Inferior parietal cortex (tissue), 1 donor: Measurements from ENCODE around the gene FATE1.

Experiments used
- DNase-seq: peaks from one replicate; pipeline ENCODE4 v3.0.0-alpha.2; 2016; ENCODE audit errors: extremely low spot score

FATE1 gene

DNA sequence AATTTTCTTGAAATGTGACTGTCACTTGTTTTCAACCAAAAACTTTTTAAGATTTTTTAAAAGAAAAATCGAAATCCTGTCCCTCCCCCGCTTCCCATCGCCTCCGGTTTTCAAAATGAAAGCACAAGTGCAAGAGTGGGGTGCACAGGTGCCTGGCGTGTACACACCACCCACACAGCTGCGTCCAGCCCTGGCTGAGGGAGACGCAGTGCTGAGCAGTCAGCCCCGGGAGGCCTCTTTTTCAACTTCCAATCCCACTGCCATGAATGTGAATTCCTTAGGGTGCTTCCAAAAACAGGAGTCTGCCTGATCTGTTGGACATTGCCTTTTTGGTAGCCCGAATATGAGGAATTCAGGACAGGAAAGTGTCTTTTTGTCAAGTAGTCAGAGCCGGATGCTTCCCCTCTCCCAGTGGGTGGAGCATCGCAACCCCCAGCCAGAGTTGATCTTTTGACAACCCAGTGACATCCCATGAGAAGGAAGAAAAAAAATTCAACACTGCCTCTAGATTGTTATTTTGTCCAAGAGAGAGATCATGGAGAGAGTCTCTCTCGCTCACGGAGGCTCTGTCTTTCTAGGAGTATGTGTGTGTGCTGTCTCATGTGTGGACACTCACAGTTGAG lies 11.7 kb upstream of the FATE1 start:
- no peak for DNase-seq

DNA sequence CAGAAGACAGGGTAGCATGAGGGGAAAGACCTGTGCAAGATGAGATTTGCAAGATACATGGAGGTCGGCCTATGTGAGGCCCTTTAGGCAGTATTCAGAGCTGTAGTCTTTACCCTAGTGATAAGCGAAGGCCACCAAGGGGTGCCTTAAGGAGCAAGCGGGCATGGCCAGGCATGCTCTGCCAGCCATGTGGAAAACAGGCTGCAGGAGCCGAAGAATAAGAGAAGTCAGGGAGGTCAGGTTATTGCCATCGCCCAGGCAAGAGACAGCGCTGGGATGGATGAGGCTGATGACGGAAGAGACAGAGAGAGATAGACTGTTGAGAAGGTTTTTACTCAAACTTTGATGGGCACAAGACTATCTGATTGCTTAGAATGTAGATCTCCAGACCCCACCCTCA lies 7.0 kb upstream of the FATE1 start:
- no peak for DNase-seq

DNA sequence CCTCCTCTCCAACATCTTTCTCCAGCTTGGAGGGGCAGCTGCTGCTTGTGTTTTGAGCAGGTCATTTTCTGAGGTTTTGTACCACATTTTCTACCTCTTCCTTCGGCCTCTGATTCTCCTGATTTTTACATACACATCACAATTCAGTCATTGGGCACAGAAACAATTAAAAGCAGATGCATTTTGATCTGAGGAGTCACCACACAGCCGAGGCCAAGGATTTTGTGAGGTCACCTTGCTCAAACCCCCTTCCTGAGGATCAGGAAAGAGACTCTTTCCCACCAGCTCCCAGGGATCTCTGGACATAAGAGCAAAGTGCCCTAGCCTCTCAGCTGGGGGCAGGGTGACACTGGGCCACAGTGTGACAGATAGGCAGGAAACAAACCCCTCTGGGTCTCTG lies 5.4 kb upstream of the FATE1 start:
- no peak for DNase-seq

DNA sequence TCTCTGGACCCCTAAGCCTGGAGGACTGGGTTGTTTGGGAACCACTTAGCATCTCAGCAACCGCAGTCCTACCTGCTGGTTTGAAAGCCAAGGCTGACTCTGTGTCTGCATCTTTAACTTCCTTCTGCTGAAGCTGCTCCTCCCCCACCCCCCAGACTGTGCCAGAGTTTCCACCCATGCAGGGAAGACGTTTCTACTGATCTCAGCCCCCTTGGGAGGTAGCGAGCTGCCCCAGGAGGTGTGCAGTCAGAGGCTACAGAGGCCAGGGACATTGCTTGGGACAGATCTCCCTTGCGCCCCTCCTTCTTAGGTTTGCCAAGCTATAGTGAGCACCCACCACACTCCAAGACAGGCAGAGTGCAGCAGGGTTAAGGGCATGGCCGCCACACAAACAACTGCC lies 4.7 kb upstream of the FATE1 start:
- no peak for DNase-seq

DNA sequence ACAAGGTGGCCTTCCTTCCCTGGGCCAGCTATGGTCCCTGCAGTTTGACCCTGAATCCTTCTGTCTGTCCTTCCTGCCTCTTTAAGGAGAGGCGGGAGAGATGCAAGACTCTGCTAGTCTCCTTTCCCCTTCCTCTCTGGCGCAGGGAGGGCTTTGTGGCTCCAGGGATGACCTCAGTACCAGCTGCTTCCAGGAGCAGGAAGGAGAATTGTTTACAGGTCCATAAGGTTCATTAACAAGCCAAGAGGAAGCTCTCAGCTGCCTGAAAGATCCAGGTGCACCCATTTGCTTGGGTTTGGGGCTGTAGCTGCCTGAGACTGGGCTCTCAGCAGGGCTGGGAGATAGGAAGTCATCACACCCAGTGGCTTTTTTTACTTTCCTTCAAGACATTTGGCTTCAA lies 4.0 kb upstream of the FATE1 start:
- DNase-seq: no peak

DNA sequence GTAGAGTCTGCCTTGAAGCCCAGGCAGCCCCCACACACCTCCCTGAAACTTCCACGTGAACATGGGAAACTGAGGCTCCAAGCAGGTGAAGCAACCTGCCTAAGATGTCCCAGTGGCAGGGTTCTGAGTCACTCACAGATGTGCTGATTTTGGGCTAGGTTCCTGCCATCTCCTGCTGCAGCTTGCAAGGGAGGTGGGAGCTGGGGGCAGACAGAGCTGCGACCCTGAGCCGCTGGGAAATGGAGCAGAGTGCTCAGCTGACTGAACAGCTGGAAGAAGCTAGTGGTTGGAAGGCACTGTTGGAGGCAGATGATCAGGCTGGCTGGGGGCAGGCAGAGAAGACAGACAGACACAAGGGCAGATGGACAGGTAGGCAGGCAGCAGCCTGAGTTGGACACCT lies 3.6 kb upstream of the FATE1 start:
- DNase-seq: no peak

DNA sequence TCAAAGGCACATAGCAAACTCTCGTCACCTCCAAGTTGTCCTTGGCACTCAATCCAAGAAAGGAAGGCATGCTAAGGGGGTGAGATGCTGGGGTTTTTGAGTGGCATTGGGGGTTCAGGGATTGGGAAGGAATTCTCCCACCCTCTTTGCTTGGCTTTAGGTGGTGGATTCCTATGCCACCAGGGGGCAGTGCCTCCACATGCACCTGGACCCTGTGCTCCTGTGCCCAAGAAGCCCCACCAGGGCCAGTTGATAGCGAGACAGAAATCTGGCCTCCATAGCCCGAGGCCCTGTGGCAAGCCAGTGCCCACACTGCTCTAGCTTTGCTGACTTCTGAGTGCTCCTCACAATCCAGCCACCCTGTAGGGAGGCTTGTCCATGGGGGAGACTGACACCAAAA lies 2.0 kb upstream of the FATE1 start:
- no peak for DNase-seq

DNA sequence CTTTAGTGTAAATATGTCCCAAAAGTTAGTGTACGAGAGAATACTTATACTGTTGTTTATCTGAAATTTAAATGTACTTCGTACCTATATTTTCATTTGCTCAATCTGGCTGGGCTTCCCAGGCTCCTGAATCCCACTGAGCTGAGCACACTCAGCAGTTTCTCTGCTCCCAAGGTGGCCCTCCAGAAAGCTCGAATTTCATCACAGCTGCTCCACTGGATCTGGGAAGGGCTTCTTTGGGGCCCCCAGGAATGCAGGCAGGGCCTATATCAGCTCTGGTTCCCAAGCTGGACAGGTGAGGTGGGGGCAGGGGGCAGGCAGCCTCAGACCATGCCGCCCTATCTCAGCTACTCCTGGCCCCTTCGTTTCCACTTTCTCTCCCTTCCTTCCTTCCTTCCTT lies 1.5 kb upstream of the FATE1 start:
- DNase-seq: no peak

DNA sequence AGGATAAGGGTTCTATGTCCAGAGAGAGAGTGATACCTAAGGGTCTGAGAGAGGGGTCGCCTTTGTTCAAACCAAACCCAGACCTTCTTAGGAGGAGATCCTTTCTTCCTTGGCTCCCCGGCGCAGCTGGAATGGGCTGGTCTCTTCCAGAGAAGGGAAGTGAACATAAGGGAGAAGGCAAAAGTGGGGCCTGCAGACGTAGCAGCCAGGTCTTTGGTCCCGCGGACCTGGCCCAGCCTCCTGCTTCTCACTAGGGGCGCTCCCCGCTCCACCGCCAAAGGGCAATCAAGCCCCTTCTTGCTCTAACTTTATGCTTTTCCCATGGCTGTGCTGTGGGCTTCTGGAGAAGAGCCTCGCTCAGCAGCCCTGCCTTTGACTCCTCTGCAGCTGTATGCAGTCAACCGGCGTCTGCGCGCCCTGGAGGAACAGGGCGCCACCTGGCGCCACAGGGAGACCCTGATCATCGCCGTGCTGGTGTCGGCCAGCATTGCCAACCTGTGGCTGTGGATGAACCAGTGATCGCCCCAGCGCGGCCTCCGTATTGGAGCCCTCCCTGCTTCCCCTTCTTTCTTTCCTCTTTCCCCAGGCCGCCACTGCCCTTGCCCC lies 6.5 kb downstream of the FATE1 start:
- DNase-seq: no peak

DNA sequence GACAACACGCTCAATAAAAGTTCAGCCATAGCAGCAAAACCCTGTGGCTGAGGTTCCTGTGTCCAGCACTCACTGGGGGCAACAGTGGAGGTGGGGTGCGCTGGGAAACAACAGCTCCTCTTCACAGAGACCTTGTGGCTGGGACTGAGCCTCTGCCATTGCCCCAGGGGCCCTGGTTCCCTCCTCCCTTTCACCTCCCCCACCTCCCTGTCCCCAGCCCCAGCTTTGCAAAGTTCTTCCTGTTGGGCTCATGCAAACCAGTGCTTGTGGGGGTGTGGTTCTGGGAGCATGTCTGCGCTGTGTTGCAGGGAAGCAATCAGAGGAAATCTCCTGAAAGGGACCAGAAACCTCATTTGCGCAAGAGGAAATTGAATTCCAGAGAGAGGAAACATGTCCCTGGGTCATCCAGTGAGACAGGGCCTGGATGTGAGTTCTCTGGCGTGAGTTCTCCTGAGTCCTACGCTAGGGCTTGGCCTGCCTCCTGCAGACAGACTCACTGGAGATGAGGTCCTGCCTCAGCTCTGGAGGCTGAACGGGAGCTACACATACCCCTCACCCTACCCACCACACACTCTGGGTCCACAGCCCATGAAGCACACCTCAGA lies 7.4 kb downstream of the FATE1 start:
- no peak for DNase-seq

DNA sequence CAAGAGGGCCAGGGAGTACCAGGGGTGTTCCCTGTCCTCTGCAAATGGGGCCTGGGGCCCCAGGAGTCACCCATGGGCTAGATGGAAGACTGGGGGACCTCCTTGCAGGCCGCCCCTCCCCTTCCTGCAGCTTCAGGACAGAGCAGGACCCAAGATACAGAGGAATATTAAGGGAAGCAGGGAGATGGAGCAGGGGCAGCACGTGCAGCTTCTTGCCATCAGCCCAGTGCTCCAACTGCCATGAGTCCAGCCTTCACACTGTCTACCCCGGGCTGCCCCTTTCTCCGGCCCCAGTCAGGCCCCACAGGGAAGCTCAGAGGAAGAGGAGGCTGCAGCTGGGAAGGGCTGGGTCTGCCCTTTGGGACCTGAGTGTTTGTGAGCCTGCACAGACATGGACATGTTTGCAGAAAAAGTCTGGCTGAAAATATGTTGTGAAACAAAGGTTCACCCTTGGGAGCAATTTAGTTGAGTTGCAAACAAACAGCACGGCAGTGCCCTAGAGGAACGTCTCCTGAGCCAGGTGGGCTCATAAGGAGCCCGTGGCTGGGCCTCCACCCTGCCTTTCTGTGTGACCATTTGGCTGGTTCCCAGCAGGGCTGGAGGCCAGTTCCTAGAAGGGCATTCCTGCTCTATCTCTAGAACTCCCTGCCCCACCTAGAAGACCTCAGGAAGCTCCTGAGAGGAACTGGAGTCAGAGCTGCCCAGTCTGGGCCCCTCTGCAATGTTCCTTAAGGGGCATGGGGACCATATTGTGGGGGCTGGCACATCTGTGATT lies 8.9 kb downstream of the FATE1 start:
- DNase-seq: no peak

DNA sequence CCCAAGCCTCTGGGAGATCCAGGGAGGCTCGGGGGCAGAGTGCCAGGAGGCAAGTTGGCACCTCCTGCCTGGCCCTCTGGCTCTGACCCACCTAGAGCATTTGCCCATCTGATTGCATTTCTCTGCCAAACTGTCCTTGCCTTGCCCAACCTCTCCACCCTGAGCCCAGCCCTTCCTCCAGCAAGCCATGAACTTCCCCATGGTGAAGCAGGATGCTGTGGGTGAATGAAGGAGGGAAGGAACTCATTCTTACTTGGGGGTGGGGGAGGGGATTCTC lies 9.4 kb downstream of the FATE1 start:
- DNase-seq: no peak

DNA sequence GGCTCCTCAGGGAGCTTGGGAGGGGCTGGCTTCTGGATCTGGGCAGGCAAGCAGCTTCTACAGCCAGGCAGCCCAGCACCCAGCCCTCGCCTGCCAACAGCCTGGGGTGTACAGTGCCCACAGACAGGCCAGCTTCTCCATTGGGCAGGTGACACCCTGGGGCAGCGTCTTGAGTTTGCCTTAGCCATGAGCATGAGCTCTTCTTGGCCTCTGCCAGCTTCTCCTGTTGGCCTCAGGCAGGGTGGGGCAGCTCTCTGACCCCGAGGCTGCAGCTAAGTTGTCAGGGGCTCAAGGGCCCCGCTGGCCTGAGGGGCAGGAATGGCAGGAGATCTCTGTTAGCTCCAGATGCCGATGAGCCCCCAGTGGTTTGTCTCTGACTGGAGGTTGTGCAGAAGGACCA lies 10.9 kb downstream of the FATE1 start:
- DNase-seq: no peak

DNA sequence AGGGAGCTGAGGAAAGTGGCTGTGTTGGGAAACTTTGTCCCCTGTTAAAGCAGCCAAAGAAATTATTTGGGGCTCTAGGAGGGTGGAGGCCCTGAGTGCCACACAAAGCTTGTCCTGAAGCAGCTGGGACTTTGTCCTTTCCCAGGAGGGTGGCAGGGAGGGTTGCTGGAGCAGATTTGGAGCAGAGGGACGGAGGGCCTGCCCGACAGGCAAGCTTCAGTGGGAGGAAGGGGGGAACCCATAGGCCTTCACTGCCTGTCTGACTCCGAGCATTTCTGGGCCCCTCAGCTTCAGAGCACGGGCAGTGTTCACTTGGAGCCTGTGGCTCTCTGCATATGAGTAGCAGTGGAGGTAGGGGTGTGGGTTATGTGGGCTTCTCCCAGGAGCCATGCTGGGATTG lies 11.5 kb downstream of the FATE1 start:
- no peak for DNase-seq

DNA sequence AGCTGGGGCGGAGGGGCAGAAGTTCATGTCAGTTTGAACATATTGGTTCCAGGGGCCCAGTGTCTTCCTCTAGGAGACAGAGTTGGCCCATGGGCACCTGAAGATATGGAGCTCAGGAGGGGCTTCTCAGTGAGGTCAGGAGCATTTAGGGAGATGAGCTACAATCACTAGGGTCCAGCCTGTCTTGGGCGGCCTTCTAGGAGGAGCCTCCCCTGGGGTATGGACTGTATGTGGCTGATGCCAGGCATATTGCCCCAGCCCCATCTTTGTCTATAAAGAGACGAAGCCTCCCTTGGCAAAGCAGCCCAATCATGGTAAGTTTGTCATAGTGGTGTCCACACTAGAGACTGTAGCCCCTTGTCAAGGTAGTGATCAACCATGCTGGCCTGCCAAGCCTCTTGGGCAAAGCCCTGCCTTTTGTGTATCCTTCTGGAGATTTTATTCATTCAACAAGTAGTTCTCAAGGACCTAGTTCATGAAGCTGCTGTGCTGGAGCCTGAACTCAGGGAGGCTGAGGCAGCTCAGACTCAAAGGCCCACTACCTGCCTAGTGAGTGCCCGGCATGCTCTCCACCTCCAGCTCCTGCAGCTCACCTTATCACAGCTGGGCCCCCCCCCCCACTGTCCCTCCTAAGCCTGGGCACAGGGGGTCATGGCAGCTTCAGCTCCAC lies 13.4 kb downstream of the FATE1 start:
- no peak for DNase-seq

DNA sequence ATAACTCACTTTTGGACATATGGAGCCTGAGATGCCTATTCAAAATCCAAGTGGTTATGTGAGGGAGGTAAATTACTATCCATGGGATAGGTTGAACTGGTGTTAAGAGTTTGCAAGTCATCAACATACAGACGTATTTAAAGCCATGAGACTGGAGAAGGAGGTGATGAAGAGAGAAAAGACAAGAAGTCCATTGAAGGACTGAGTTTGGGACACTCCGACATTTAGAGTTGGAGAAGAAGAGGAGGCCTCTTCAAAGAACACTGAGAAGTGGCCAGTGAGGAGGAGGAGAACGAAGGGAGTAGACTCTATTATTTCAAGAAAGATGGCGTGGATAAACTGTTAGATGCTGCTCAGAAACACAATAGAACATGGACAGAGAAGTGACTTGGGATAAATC lies 18.6 kb downstream of the FATE1 start, which contains the start of gene CNGA2:
Gene CNGA2 (plus strand): TSS at position 301 of the 400 bp plus-strand sequence. CDS start 3,738 bp downstream, outside the sequence.
- DNase-seq: no peak

DNA sequence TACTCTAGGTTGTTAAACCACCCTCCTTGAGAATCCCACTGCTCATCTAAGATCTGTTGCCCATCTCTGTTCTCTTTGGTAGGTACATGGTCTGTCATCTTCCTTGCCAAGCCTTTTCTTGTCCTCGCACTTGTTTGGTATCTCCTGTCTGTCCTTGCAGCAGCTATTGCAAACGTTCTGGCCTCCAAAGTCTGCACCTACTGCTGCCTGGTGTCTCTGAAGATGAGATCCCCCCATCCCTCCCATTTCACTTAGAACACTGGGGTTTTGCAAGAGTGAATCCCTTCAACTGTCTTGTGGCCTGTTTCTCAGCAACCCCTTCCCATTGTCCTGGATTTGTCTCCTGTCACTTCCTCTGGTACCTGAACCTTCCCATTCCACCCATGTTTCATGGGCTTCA lies 19.4 kb downstream of the FATE1 start:
- no peak for DNase-seq

DNA sequence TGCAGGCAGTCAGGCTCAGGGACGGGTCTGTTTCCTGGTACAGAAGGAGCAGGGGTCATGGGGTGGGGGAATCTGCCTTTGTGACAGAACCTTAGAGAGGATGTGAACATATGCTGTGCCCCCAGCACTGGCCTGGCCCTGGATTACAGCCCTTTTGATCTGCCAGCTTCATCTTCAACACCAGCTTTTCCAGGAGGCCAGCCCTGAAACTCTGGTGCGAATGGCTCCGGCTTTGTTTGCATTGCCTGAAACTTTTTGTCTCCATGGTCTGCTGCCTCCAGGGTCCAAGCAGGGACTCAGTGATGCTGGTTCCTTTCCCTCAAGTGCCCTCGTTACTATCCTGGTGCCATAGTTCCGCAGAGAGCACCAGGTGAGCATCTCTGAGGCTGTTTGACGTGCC lies 20.9 kb downstream of the FATE1 start:
- no peak for DNase-seq

DNA sequence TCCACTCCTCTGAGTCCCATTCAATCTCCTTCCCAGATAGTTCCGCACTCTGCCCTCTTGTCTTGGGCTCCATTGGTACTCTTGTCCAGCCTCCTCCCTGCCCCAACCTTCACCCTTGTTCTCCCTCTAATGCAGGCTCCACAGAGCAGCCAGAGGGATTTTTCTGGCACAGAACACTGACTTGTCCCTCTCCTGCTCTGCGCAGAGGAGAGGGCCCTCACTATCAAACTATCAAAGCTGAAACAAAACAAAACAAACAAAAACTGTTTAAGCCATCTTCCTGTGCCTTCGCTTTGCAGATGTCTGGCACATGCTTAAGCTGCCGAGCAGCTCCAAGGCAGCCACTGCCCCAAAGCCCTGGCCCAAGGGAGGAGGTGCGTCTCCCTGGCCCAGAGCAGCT lies 21.7 kb downstream of the FATE1 start:
- no peak for DNase-seq

DNA sequence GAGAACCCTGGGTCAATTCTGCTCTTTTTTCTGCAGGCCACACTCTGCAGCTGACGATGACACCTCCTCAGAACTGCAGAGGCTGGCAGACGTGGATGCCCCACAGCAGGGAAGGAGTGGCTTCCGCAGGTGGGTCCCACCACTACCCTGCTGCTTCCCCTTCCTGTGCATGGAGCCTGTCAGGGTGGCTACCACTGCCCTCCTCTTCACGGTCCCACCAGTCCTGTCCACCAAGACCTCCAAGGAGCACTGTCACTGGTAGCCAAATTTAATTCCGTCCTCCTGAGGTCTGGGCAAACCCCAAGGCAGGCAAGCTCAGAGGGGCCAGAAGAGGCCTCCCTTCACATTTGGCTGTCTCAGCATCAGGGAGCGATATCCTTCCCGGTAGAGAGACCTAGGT lies 22.9 kb downstream of the FATE1 start:
- DNase-seq: no peak

DNA sequence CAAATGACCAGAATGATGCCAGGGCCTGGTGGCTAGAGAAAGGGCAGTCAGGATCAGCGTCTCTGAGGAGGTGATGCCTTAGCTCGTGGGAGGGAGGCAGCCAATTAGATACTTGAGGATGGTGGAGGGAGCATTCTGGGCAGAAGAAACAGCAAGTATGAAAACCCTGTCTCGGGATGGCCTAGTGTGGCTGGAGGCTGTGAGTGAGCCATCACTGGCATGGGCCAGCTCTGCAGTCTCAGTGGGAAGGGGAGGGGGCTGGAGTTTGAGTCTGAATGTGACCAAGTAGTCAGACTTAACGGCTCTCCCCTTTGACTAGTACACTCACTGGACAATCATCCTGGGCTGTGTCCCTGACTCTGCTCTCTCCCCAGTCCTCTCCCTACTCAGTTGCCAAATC lies 25.8 kb downstream of the FATE1 start:
- no peak for DNase-seq

DNA sequence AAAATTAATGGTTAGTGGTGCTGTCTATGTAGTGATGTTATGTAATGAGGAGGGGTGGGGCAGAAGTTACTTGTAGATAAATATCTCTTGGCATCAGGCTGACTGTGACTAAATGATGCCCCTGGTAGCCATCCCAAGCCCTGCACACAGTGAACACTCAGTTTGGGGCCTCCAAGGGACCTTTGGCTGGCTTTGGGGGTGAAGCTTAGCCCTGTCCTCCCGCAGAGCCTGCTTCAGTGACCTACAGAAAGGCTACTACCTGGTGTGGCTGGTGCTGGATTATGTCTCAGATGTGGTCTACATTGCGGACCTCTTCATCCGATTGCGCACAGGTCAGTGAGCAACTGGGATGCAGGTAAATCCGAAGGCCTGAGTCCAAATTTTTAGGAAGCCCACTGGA lies 26.5 kb downstream of the FATE1 start:
- DNase-seq: no peak
